Measurements from ENCODE around the gene ZNF526.
A peak's percentile ranks its signal among the peaks of the same experiment; 100 is the strongest.
"Not testable (repeated sequence)": the region's sequence is repeated elsewhere in the genome, so short reads cannot be mapped to it uniquely, and the experiment has no call there.

The ZNF526 gene

DNA sequence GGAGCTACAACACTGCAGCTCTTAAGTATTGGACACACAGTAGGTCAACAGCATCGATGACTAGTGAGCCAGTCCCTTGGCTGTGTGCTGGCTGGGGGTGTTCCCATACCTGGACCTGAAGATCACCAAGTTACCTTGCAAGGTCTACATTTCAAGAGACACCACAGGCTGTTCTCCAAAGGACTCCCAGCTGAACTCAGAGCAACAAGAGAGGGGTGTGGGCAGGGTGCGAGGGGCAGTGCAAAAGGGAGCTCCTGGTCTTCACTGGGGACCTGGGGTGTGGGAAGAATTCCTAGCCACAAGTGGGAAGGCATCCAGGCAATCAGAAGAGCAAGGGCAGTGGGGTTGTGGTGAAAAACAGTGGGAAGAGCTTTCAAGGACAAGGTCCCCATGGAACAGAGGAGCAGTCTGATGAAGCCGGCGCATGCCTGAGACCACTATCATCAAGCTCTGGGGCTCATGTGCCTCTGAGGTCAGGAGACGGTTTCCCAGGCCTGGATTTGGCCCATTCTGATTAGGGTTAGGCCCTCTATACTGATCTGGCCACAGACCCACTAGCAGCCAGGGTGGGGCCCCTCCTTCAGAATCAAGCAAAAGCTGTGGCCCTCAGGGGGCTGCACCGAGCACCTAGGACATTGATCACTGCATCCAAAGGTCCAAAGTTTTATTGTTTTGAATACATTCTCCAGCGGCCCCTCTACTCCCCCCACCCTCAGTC is 27.0 kb downstream of the ZNF526 start:
- DNase-seq, result no peak

DNA sequence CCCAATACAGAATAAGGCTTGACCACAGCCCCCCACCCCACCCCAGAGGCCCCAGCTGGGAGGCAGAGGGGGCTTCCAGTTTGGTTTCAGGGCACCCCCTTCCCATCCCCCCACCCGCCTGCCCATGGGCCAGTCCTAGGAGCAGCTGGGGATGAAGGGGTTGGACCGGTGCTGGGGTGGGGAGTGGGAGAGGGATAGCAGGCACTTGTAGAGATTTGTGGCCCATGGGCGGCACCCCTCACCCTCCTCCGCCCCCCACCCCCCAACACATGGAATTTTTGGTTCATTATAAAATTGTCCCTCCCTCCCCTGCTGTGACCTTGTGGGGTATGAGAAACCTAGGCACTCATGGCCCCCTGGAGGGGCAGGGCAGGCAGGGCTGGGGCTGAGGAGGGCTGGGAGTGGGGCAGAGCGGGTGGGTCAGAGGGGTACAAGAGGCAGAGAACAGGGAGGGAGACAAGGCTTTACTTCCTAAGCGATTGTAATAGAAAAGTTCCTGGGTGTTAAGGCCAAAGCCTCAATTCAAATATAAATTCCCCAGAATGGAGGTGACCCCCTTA is 27.6 kb downstream of the ZNF526 start:
- DNase-seq, result no peak

DNA sequence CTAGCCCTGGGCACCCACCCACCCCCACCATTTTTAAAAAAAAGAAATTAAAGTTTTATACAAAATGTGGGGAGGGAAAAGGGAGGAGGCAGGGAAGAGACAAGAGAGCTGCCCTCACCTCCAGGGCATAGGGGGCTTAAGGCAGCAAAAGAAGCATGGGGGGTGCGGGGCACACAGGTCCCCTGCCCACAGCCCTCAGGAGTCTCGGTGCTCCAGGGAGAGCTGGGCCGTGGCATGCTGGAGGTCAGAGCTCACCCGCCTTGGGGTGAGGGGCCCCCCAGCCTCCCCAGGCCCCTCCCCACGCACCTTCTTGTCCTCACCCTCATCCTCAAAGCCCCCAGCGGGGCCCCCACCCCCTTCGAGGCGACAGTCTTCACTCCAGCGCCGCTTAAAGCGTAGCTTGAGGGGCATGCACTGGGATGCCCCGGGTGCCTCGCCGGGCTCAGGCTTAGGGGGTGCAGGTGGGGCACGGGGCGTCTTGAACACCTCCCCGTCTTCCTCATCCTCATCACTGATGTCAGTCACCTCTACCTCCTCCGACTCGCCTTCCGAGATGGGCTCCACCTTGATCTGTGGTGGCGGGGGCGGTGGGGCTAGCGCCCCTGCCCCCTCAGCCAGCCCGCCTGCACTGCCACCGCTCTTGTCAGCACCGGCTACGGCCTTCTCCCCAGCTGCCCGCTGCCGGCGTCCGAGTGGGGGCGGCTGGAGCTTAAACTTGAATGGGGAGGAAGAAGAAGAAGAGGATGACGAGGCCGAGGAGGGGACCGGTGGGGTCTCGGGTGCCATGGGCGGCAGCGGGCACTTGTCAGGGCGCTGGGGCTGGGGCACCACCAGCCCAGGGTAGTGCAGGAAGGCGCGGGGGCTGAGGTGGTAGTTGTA is 28.4 kb downstream of the ZNF526 start:
- no peak for DNase-seq

DNA sequence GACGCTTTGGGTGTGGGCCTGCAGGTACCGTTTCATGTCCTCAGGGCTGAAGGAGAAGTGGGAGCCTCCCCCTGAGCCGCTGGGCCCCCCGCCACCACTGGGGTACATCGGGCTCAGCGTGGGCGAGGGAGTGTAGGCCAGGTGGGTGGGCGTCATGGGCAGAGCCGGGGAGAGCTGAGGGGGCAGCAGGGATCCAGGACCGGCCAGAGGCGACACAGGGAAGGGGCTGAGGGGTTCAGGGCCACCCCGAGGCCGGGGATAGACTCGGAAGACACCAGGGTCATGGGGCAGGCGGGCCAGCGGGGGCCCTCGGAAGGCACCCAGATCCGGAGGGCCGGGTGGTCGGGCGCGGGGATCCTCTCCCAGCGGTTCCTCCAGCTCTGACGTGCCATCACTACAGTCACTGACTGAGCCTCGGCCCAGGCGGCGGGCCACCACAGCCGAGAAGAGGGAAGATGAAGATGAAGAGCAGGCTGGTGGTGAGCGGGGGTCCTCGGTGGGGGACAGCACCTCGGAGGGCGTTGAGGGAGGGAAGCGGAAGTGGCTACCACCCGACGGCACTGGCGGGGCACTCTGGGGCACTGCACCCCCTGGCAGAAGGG is 29.1 kb downstream of the ZNF526 start:
- no peak for DNase-seq

DNA sequence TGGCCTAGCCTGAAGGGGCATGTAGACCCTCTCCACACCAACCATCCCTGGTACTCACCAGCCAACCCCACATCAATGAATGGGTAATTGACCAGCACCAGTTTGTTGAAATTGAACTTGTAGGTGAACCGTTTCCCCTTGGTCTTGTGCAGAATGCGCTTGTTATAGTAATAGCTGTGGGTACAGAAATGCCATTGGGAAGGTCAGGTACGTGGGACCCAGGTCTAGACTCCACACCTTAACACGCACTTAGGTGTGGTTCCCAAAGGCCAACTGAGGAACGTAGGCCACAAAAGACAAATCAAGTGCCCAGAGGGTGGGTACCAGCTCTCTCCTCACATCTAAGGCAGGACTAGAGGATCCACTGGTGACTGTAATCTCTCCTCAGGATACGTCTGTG is 29.7 kb downstream of the ZNF526 start:
- DNase-seq, result no peak

DNA sequence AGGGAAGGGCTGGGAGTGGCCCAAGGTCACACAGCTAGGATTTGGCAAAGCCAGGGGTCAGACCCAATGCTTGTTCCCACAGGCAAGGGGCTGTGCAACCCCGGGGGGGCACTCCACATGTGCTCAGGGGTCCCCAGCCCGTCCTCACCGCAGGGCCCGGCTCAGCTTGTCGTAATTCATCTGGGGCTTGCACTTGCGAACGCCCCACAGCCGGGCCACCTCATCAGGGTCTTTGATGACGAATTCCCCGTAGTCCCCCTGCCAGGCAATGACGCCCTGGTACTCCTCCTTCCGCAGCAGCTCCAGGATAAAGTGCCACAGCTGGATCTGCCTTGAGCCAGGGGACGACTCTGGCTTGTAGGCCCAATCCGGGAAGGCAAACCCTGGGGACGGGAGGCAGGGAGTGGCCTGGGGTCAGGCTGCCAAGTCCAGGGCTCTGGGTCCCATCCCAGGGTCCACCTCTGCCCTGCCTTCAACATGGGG is 30.1 kb downstream of the ZNF526 start:
- no peak for DNase-seq

DNA sequence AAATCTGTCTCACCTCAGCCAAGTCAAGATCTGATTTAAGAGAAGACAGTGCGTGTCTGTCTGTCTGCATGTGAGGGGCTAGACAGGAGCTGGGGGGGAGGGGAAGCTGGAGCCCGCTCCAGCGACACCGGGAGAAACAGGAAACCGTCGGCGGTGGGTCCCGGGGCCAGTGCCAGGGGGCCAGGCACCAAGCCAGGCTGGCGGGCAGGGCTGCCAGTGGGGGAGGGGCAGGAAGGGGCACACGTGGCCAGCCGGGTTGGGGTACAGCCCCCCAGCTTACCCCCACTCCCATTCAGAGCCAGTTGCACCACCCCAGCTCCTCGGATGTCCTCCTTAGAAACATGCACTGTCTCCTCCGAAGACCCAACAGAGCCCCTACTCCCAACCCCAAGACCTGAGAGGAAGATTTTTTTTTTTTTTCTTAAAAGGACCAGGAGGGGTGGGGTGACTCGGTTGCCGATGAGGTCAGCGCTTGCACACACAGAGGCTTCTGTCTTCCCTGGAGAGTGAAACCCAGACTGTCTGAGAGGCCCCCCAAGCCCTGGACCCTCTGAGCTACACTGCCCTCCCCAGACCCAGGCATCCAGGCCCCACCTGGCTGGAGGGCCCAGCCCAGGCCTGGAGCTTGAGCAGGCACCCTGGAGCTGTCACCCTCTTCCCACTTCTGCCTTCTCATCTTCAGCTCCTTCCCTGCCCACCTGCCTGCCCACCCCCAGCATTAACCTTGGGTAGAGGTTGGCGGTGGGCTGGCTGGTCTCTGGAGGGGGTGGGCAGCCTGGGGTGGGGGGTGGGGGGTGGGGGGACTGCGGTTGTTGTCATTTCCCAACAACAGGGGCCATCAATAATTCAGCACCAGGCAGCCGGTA is 30.8 kb downstream of the ZNF526 start:
- DNase-seq, result no peak

DNA sequence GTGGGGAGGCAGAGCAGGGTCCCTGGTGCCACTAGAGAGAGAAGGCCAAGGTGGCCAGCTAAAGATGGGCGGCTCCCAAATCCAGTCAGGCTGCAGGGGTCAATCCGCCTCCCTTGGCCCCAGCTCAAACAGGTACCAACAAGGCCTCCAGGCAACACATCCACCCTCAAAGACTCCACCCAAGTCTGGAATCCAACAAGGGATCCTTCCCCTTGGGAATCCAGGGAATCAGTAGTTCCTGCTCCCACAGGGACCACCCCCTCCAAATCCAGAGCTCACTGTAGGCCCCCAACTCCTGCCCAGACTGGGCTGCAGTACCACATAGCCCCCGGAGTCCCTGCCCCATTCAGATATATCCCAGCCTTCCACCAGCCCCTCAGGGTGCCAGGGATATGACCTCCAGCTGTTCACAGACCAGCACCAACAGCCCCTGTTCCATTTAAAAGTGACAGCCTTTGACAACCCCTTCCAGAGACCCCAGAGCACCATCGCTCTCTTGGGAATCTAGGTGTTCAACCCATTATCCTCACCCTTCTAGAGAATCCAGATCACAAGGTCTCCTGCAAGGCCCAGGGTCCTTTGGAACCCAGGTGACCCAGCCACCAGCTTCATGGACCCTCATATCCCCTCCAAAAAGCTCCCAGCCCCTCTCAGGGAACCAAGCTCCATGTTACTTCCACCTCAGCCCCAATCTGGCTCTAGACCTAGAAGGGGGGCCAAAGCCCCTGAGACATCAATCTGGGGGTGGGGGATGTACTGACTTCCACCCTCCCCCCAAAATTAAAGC is 31.7 kb downstream of the ZNF526 start:
- no peak for DNase-seq

DNA sequence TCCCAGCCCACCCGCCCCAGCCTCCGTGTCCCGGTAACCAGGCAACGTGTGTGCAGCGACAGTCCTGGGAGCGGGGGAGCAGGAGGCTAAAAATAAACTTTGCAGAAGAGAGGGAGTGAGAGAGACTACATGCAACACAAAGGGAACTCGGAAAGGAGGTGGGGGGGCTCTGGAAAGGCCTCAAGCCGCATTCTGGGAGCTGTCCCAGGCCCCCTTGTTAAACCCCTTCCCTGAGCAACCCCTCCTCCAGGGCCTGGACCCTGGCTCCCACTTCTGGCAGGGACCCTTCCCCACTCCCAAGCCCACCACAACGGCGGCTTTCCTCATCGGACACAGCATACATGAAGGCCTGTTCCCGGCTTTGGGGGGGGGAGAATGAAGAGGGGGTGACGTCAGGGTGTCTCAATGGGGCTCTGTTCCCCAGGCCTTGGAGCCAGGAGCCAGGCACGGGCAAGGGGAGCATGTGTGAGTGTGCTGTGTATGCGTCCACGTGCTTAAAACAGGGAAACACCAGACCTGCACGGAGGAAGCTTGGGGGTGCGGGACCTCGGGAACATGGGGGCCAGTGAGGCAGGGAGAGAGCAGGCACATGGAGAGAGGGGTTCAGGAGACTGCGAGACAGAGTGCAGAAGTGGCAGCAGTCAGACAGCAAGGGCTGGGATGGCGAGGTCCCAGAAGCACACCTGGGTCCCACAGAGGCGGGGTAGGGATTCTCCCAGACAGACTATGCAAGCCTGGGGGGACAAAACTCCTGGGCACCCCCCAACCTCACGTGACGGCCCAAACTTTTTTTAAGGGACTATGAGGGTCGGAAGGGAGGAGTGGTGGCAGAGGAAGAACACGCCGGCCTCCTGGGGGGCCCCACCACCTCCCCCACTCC is 32.5 kb downstream of the ZNF526 start:
- DNase-seq, result no peak

DNA sequence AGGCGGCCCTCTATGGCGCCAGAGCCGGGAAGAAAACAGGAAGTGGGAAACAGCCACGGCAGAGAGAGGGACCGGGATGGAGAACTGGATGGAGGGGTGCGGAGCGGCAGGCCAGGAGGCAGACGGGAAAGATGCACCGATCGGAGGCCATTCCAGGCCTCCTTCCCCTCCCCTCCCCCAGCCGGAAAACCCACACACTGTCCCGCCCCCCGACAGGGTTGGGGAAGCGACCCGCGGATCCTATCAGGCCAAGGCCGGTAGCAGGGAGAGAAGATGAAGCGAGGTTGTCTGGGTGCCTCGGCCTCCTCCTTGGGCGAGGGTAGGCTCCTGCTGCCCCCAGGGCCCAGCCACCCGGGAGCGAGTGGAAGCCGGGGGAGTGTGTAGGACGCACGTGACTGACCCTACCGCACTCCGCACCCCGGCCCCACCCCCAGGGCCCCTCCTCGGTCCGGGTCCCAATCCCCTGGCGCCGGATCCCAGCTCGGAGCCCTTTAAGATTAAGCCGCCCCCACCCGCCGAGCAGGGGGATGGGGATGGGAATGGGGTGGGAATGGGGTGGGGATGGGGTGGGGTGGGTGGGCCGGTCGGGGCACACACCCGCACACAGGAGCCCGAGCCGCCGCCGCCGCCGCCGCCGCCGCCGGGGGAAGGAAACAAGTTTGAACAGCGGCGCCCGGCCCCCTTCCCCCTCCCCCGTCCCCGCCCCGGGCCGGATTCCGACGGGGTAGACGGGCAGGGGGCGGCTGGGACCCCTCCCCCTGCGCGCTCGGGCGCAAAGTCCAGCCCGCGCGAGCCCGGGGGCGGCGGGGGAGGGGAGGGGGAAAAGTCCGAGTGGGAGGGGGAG is 33.4 kb downstream of the ZNF526 start:
- no peak for DNase-seq

DNA sequence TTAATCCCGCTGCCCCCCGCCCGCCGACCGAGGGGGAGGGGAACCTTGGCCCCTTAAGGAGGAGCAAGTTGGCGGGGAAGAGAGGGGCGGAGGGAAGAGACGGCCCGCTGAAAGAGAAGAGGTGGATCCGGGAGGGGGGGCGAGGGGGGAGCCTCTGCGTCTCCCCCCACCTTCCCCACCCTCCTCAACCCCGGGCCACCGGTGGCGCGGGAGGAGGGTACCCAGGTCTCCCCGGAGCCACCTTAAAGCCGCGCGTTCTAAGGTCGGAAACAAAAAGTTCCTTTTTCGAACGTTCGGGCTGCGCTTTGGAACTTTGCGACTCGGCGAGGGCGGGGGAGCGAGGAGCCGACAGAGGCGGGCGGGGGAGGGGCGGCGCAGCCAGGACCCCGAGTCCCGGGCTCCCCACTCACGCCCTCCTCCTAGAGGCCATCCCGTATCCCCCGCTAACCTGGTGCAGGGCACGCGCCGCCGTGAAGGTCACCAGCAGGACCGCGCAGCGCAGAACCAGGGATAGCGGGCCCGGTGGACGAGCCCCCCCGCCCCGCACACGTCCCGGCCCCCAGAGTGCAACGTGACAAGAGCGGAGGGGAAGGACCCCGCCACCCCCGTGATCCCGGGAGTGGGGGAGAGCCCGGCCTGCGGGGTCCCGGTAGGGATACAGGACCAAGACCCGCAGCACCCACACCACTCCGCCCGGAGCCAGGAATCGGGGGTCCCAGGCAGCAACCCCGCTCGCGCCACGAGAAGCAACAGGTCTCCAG is 34.2 kb downstream of the ZNF526 start:
- DNase-seq, result peak; percentile 28

DNA sequence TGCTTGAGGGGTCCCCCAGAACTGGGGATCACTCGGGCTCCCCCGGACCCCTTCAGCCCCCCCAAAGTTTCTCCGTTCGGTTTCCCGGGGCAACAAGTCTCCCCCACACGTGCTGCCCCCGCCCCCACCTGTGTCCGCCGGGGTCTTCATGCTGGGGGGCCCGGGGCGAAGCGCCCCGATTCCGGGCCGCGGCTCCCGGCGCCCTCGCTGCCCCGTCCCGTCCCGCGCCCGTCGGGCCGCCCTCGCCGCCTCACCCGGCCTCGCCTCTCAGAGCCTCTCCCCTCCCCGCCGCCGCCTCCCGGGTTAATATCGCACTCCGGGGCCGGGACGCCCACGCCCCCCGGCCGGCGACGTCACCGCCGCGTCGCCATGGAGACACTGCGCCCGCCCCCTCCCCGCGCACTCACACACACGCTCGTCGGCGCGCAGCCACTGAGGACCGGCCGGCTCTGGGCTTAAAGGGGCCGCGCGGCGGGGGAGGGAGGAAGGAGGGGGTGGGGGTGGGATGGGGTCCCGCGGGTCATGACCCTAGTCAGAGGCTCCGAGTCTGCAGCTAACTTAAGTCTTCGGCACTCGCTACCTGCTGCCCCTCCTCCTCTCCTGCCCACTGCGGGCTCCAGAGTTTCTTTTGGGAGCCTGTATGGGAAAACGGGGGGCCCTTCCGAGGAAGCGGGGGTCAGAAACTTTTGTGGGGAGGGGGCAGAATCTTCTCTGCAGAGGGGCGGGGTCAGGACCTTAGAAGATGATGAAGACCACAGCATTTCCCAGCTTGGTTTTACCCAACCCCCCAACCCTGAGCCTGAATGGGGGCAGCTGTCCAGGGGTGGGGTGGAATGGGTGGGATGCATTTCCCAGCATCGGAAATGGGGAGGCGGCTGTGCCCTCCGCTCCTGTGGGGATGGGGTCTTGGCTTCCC is 35.0 kb downstream of the ZNF526 start, which contains the start of gene ERF:
TSS of gene ERF (minus strand) at position 279 of the 916 bp plus-strand sequence. CDS start at position 150, 129 bp downstream.
- peak; percentile 76 for DNase-seq

DNA sequence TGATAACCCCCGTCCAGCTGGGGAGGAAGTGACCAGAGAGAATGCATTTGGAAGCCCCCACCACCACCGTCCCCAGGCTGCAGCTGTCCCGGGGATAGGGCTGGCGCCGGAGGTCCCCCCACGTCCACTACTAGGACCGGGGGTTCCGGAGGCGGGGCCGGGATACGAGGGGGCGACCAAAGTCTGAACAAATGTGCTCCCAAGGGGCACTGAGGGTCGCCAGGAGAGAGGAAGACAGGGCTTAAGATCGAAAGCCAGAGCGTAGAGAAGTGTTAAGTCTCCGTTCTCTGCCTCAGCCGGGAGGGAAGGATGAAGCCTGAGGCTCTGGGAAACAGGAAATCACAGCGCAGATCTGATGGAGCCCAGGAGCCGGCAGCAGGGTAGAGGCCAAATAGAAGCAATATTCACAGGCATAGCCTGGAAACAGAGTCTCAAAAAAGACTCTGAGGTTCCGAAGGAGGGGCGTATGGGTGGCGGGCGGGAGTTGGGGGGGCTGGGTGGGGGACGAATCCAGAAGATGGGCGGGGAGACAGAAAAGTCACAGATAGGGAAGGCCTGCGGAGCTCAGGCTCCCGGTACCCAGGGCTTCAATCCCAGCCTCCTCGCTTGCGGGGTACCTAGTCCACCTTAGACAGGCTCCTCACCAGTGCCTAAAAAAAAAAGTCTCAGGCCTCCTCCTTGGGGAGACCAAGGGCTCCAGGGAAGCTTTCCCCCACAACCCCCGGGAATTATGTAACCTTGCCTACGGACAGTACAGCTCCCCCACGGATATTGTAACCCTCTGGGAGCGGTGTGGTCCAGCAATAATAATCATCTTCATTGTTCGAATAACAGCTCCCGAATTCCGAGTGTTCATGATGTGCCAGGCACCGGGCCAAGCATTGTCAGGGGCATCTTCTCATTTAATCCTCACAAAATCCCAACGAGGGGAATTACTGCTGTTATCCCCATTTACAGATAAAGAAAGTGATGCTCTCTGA is 35.9 kb downstream of the ZNF526 start:
- no peak for DNase-seq

DNA sequence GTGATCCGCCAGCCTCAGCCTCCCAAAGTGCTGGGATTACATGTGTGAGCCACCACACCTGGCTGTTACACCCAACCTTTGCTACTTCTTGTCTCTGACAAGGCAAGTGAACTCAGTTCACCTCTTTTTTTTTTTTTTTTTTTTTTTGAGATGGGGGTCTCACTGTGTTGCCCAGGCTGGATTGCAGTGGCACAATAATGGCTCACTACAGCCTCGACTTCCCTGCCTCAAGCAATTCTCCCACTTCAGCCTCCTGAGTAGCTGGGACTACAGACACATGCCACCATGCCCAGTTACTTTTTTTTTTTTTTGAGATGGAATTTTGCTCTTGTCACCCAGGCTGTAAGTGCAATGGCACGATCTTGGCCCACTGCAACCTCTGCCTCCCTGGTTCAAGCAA is 37.7 kb downstream of the ZNF526 start:
- not testable (repeated sequence) for DNase-seq

DNA sequence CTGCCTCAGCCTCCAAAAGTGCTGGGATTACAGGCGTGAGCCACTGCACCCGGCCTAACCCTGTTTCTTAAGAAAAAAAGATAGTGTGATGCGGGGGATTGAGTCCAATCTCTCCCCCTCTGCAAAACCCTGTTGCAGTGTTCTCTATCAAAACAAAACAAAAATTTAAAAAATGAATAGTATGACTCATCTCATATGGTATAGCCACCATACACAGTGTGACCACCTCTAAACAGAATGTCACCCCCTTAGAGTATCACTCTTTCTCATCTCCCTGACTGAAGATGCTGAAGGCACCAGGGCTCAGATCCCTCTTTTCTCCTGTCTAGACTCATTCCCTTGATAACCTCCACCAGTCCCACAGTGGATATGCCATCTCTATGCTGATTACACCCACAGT is 41.7 kb downstream of the ZNF526 start:
- no peak for DNase-seq

DNA sequence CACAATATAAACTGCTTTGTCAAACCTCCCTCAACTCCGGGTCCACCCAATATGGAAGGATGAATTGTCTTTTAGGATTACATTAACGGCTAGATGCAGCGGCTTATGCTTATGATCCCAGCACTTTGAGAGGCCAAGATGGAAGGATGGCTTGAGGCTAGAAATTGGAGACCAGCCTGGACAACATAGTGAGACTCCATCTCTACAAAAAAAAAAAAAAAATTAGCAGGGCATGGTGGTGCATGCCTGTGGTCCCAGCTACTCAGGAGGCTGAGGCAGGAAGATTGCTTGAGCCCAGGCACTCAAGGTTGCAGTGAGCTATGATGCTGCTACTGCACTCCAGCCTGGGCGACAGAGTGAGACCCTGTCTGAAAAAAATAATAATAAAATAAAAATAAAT is 46.0 kb downstream of the ZNF526 start:
- not testable (repeated sequence) for DNase-seq

Data from NCI-H1105 (cell line).